ENCODE measurements around the gene NPC1L1.

The NPC1L1 gene

GRCh38 chr7:44497155-44498027 lies 43.7 kb downstream of the NPC1L1 start:
- TF ChIP-seq CTCF (IDR thresholded peaks at IDR 0.05; ENCODE audit: insufficient read depth, missing control alignments), result no peak
- FAIRE-seq (no peak), DNase-seq (ENCODE audit: insufficient read length, low spot score) (no peak)

- no peak for FAIRE-seq
- no peak for DNase-seq (ENCODE audit: insufficient read length, low spot score)
- no peak for TF ChIP-seq CTCF (IDR thresholded peaks at IDR 0.05; ENCODE audit: insufficient read depth, missing control alignments)
These were observed 44.7 kb downstream of the NPC1L1 start for GRCh38 chr7:44496385-44496784.

GRCh38 chr7:44494960-44495359 lies 46.2 kb downstream of the NPC1L1 start:
- TF ChIP-seq CTCF (IDR thresholded peaks at IDR 0.05; ENCODE audit: insufficient read depth, missing control alignments), result no peak
- FAIRE-seq, result no peak
- DNase-seq (ENCODE audit: insufficient read length, low spot score), result no peak

- DNase-seq (ENCODE audit: insufficient read length, low spot score), result no peak
- no peak for TF ChIP-seq CTCF (IDR thresholded peaks at IDR 0.05; ENCODE audit: insufficient read depth, missing control alignments)
- FAIRE-seq, result no peak
These were observed 49.9 kb downstream of the NPC1L1 start for GRCh38 chr7:44491229-44491628.

- no peak for TF ChIP-seq CTCF (IDR thresholded peaks at IDR 0.05; ENCODE audit: insufficient read depth, missing control alignments)
- no peak for FAIRE-seq
- DNase-seq (ENCODE audit: insufficient read length, low spot score), result peak; percentile 86
These were observed 50.6 kb downstream of the NPC1L1 start, which contains the start of gene NUDCD3 for GRCh38 chr7:44490351-44491200. Gene NUDCD3 (minus strand): TSS chr7:44490658. CDS start chr7:44490600, 58 bp downstream.

GRCh38 chr7:44489955-44490350 lies 51.2 kb downstream of the NPC1L1 start:
- no peak for TF ChIP-seq CTCF (IDR thresholded peaks at IDR 0.05; ENCODE audit: insufficient read depth, missing control alignments)
- no peak for DNase-seq (ENCODE audit: insufficient read length, low spot score)
- FAIRE-seq, result no peak
